Renal cortex interstitium (tissue), 3 donors: ENCODE data around the gene AP1G1. TPM values are rescaled to one million over a fixed set of nuclear protein-coding genes. Genes with fewer than 3 reads are reported as not detected.

Source experiments
- polyA plus RNA-seq, 3 donors: library from polyadenylated mRNA; unstranded; fragments of 120-200 nt; gene quantifications; one replicate each; pipeline ENCODE4 v1.2.1, GENCODE V29; 2013; ENCODE audit not compliant: insufficient read length in 3 of 3

The AP1G1 gene
- polyA plus RNA-seq, 3 donors: 76.0 to 99.5 (median 86.4) TPM

Other genes starting within 250 kb of the AP1G1 start
- under 1 TPM; 0.04 to 0.11 (median 0.06) TPM for gene TAT, start 231.7 kb downstream of the AP1G1 start, polyA plus RNA-seq
- 10 to 100 TPM; 13.2 to 21.2 (median 15.5) TPM for gene MARVELD3, start 182.7 kb downstream of the AP1G1 start, polyA plus RNA-seq
- gene PHLPP2, start 84.1 kb downstream of the AP1G1 start, polyA plus RNA-seq: 1 to 10 TPM; 8.5 to 9.5 (median 8.9) TPM
- 10 to 100 TPM; 34.9 to 36.6 (median 35.5) TPM for gene ATXN1L, start 37.1 kb upstream of the AP1G1 start, polyA plus RNA-seq
- 10 to 100 TPM; 19.5 to 25.8 (median 20.5) TPM for gene ZNF821, start 75.3 kb upstream of the AP1G1 start, polyA plus RNA-seq
- gene IST1, start 86.7 kb upstream of the AP1G1 start, polyA plus RNA-seq: 100 to 1,000 TPM; 255 to 338 (median 304) TPM
- under 1 TPM; 0.06 to 0.14 (median 0.12) TPM for gene PKD1L3, start 191.6 kb upstream of the AP1G1 start, polyA plus RNA-seq
- 10 to 100 TPM; 14.6 to 20.7 (median 15.2) TPM for gene DHODH, start 199.9 kb upstream of the AP1G1 start, polyA plus RNA-seq
- gene HP, start 245.7 kb upstream of the AP1G1 start, polyA plus RNA-seq: under 1 TPM; 0.59 to 0.99 (median 0.85) TPM